GM12878 (cell line): Measurements from ENCODE around the gene NUDT16L1. TPM values are rescaled to one million over a fixed set of nuclear protein-coding genes. Genes with fewer than 3 reads are reported as not detected.

Experiments
- ATAC-seq: fragments of 200-7000 bp; cut with Tn5 transposase; 3 replicates; pipeline ENCODE4 v1.9.1; 2020; ENCODE audit warnings: mild to moderate bottlenecking, moderate library complexity
- BruUV-seq: library from RNA; stranded (reverse); fragments of 400-500 nt; replicated peaks from 2 replicates; lab custom pipeline; 2021; lab: Mats Ljungman, UMichigan
- CTCF ChIA-PET: fragments of 300-600 bp; sonication (Branson Sonifier 250); formaldehyde crosslinking; extraction: SDS; loops from one replicate; lab custom pipeline; 2021; ENCODE audit warnings: inconsistent platforms; lab: Yijun Ruan, JAX
- POLR2A ChIA-PET: fragments of 350-600 bp; formaldehyde crosslinking; extraction: SDS; loops from one replicate; lab custom pipeline; 2021; ENCODE audit warnings: inconsistent platforms; lab: Charles Lee
- RAD21 ChIA-PET: fragments of 300-600 bp; sonication (Branson Sonifier 250); formaldehyde crosslinking; loops from one replicate; lab custom pipeline; 2023; ENCODE audit warnings: antibody characterized with exemption; ENCODE audit not compliant: unreplicated experiment; lab: Charles Lee
- SMC1A ChIA-PET: fragments of 300-600 bp; sonication (Branson Sonifier 250); formaldehyde crosslinking; loops from one replicate; lab custom pipeline; 2023; ENCODE audit not compliant: unreplicated experiment, uncharacterized antibody; lab: Charles Lee
- DNase-seq: peaks from one replicate; pipeline ENCODE4 v3.0.0-alpha.2; 2011; ENCODE audit warnings: low read depth, low spot score
- FAIRE-seq: peaks from 3 replicates; lab custom pipeline; 2011; peaks lifted over from hg19 to GRCh38; lab: Jason Lieb, UNC
- H2AFZ ChIP-seq: 2 replicates; pipeline ENCODE4 v1.6.0; 2011; ENCODE audit warnings: low read depth, low read length, control low read depth; ENCODE audit not compliant: control insufficient read depth
- H3K27ac ChIP-seq: 2 replicates; pipeline ENCODE4 v1.5.1; 2011; ENCODE audit warnings: control low read depth; ENCODE audit not compliant: control insufficient read depth, insufficient read depth
- H3K27me3 ChIP-seq, 2 experiments: replicated peaks in 1 of 2; 2 replicates each; pipeline versions ENCODE4 v1.6.0 to v1.6.1; 2011; ENCODE audit warnings: low read length in 1 of 2; ENCODE audit not compliant: control insufficient read depth in 2 of 2, insufficient read depth in 2 of 2
- H3K36me3 ChIP-seq, 2 experiments: 2 replicates each; pipeline ENCODE4 v1.5.1; 2011; ENCODE audit warnings: low read length in 1 of 2; ENCODE audit not compliant: control insufficient read depth in 2 of 2, insufficient read depth in 2 of 2
- H3K4me1 ChIP-seq: 2 replicates; pipeline ENCODE4 v1.6.1; 2011; ENCODE audit warnings: mild to moderate bottlenecking, low read length, moderate library complexity, mixed read lengths; ENCODE audit not compliant: control insufficient read depth, insufficient read depth
- H3K4me2 ChIP-seq: 2 replicates; pipeline ENCODE4 v1.6.0; 2011; ENCODE audit warnings: control low read depth; ENCODE audit not compliant: control insufficient read depth, insufficient read depth
- H3K4me3 ChIP-seq: fragments of 200-600 bp; sonication (generic); 2 replicates; pipeline ENCODE4 v1.5.1; 2016
- H3K79me2 ChIP-seq: 2 replicates; pipeline ENCODE4 v1.6.0; 2011; ENCODE audit warnings: low read length; ENCODE audit not compliant: control insufficient read depth, insufficient read depth
- H3K9ac ChIP-seq: 2 replicates; pipeline ENCODE4 v1.8.0; 2011; ENCODE audit warnings: low read length, control low read depth, mixed read lengths; ENCODE audit not compliant: control insufficient read depth, insufficient read depth
- H3K9me3 ChIP-seq: replicated peaks from 3 replicates; pipeline ENCODE4 v1.5.1; 2011; ENCODE audit warnings: mild to moderate bottlenecking, low read length; ENCODE audit not compliant: control insufficient read depth, insufficient read depth
- H4K20me1 ChIP-seq: 2 replicates; pipeline ENCODE4 v1.6.0; 2011; ENCODE audit not compliant: control insufficient read depth, insufficient read depth
- BACH1 ChIP-seq: fragments of 450-650 bp; IDR thresholded peaks from 2 replicates; pipeline ENCODE4 v1.6.1; 2017; ENCODE audit warnings: mild to moderate bottlenecking, borderline replicate concordance
- BHLHE40 ChIP-seq, 2 experiments: fragments of 450-650 bp in 1 of 2; IDR thresholded peaks; 2 replicates each; pipeline ENCODE4 v1.6.1; 2011 to 2017; ENCODE audit warnings: low read depth in 2 of 2, borderline replicate concordance in 1 of 2, improper control_type of control experiment in 1 of 2, low read length in 1 of 2, mild to moderate bottlenecking in 1 of 2
- CBX5 ChIP-seq: sonication (generic); IDR thresholded peaks from 2 replicates; pipeline ENCODE4 v1.6.1; 2016; ENCODE audit warnings: low read depth, moderate library complexity, mild to moderate bottlenecking, inconsistent platforms
- CHD1 ChIP-seq: IDR thresholded peaks from 2 replicates; pipeline ENCODE4 v1.6.1; 2012; ENCODE audit warnings: low read depth, low read length, improper control_type of control experiment
- CHD2 ChIP-seq: IDR thresholded peaks from 2 replicates; pipeline ENCODE4 v1.6.1; 2011; ENCODE audit warnings: low read depth, low read length, improper control_type of control experiment, borderline replicate concordance
- FOXK2 ChIP-seq: fragments of 450-650 bp; IDR thresholded peaks from 2 replicates; pipeline ENCODE4 v1.6.1; 2017; ENCODE audit warnings: mild to moderate bottlenecking, moderate library complexity
- FOXM1 ChIP-seq: IDR thresholded peaks from 2 replicates; pipeline ENCODE4 v1.6.1; 2012; ENCODE audit warnings: low read depth, mild to moderate bottlenecking, inconsistent platforms, low read length, moderate library complexity
- GABPA ChIP-seq: IDR thresholded peaks from 2 replicates; pipeline ENCODE4 v1.6.1; 2014; ENCODE audit warnings: antibody characterized with exemption, low read depth, mild to moderate bottlenecking, inconsistent platforms
- IKZF1 ChIP-seq: fragments of 450-650 bp; conservative IDR thresholded peaks from 2 replicates; pipeline ENCODE4 v1.6.1; 2017; ENCODE audit warnings: antibody characterized with exemption, mild to moderate bottlenecking
- JUNB ChIP-seq: IDR thresholded peaks from 2 replicates; pipeline ENCODE4 v1.6.1; 2016; ENCODE audit warnings: antibody characterized with exemption, mild to moderate bottlenecking
- JUND ChIP-seq: IDR thresholded peaks from 2 replicates; pipeline ENCODE4 v1.6.1; 2012; ENCODE audit warnings: low read depth, mild to moderate bottlenecking, low read length, improper control_type of control experiment, moderate library complexity
- KAT2A ChIP-seq: conservative IDR thresholded peaks from 2 replicates; pipeline ENCODE4 v1.6.1; 2011; ENCODE audit warnings: low read depth, low read length; ENCODE audit not compliant: control insufficient read depth
- LARP7 ChIP-seq: fragments of 450-650 bp; IDR thresholded peaks from 2 replicates; pipeline ENCODE4 v1.6.1; 2017; ENCODE audit warnings: mild to moderate bottlenecking
- NBN ChIP-seq: fragments of 450-650 bp; IDR thresholded peaks from 2 replicates; pipeline ENCODE4 v1.6.1; 2016
- NR2C1 ChIP-seq: fragments of 450-650 bp; IDR thresholded peaks from 2 replicates; pipeline ENCODE4 v1.6.1; 2017; ENCODE audit warnings: antibody characterized with exemption, mild to moderate bottlenecking, moderate library complexity
- NR2F1 ChIP-seq: fragments of 450-650 bp; conservative IDR thresholded peaks from 2 replicates; pipeline ENCODE4 v1.6.1; 2017; ENCODE audit warnings: mild to moderate bottlenecking
- POLR2AphosphoS2 ChIP-seq: IDR thresholded peaks from 2 replicates; pipeline ENCODE4 v1.6.1; 2011; ENCODE audit warnings: low read depth, mild to moderate bottlenecking, low read length, improper control_type of control experiment, moderate library complexity
- POU2F2 ChIP-seq: IDR thresholded peaks from 3 replicates; pipeline ENCODE4 v1.6.1; 2011; ENCODE audit warnings: low read depth, mild to moderate bottlenecking, low read length, borderline replicate concordance
- RELA ChIP-seq: fragments of 450-650 bp; IDR thresholded peaks from 2 replicates; pipeline ENCODE4 v1.8.0; 2014; ENCODE audit warnings: borderline replicate concordance; ENCODE audit not compliant: partially characterized antibody
- SP1 ChIP-seq: IDR thresholded peaks from one replicate; pipeline ENCODE4 v1.6.1; 2011; ENCODE audit warnings: low read depth, low read length
- TCF12 ChIP-seq: IDR thresholded peaks from 2 replicates; pipeline ENCODE4 v1.6.1; 2011; ENCODE audit warnings: low read depth, mild to moderate bottlenecking, low read length
- TCF3 ChIP-seq: IDR thresholded peaks from 2 replicates; pipeline ENCODE4 v1.6.1; 2012; ENCODE audit warnings: low read depth, mild to moderate bottlenecking, low read length, borderline replicate concordance; ENCODE audit not compliant: insufficient read depth
- WRNIP1 ChIP-seq: IDR thresholded peaks from 2 replicates; pipeline ENCODE4 v1.6.1; 2011; ENCODE audit warnings: low read depth, low read length, improper control_type of control experiment, borderline replicate concordance
- YBX1 ChIP-seq: fragments of 450-650 bp; IDR thresholded peaks from 2 replicates; pipeline ENCODE4 v1.6.1; 2016; ENCODE audit warnings: antibody characterized with exemption
- ZBED1 ChIP-seq: IDR thresholded peaks from 2 replicates; pipeline ENCODE4 v1.6.1; 2016; ENCODE audit warnings: borderline replicate concordance
- ZNF217 ChIP-seq: fragments of 450-650 bp; IDR thresholded peaks from 2 replicates; pipeline ENCODE4 v1.6.1; 2017; ENCODE audit warnings: antibody characterized with exemption, mild to moderate bottlenecking
- WGBS: methylation state at CpG from one replicate; pipeline ENCODE4 v1.1.6; 2016; ENCODE audit warnings: low lambda C conversion rate; ENCODE audit not compliant: insufficient replicate concordance, insufficient coverage; ENCODE audit errors: missing lambda C conversion rate; 5-methylcytosine and 5-hydroxymethylcytosine counted together
- in situ Hi-C: fragments of 300-500 bp; cut with MboI; formaldehyde crosslinking; loops from 9 replicates; pipeline ENCODE4 v1.14.3; 2018; ENCODE audit warnings: mixed read lengths
- intact Hi-C: fragments of 100-400 bp; cut with micrococcal nuclease; formaldehyde crosslinking; loops from one replicate; pipeline ENCODE4 v1.14.2; 2022; ENCODE audit not compliant: unreplicated experiment
- polyA plus RNA-seq, 11 experiments: library from polyadenylated mRNA; depleted of rRNA in 4 of 11; unstranded in 6 of 11; stranded (reverse) in 5 of 11; fragments of >200 nt; fragmentation: Nextera tagmentation in 4 of 11; fragmentation: Illumina TruSeq in 1 of 11; extraction: Ambion mirVana in 4 of 11; extraction: Trizol in 1 of 11; gene quantifications; 1 replicate in 1 of 11; 2 replicates in 10 of 11; pipeline versions ENCODE4 v1.2.1 to v1.2.3, GENCODE V29; 2011 to 2016; ENCODE audit warnings: inconsistent platforms in 2 of 11, missing spikeins in 2 of 11, low read depth in 1 of 11
- total RNA-seq, 4 experiments: library from RNA; depleted of rRNA in 3 of 4; stranded (reverse); fragments of >200 nt in 3 of 4; fragmentation: Illumina TruSeq in 1 of 4; extraction: Trizol in 1 of 4; gene quantifications; 2 replicates each; pipeline versions ENCODE4 v1.2.1 to v1.2.3, GENCODE V29; 2013 to 2021
- TF ChIP-seq, protein P1 (sequence below): IDR thresholded peaks from 2 replicates; pipeline ENCODE4 v1.6.1; 2012; ENCODE audit warnings: low read length, inconsistent platforms

NUDT16L1 gene
- total and polyA plus RNA-seq, 10 of the 15 experiments (the other 5 are each of a cell fraction or from before 2014, with no cell fraction given): 1.4 to 77.7 (median 28.9) TPM

DNA sequence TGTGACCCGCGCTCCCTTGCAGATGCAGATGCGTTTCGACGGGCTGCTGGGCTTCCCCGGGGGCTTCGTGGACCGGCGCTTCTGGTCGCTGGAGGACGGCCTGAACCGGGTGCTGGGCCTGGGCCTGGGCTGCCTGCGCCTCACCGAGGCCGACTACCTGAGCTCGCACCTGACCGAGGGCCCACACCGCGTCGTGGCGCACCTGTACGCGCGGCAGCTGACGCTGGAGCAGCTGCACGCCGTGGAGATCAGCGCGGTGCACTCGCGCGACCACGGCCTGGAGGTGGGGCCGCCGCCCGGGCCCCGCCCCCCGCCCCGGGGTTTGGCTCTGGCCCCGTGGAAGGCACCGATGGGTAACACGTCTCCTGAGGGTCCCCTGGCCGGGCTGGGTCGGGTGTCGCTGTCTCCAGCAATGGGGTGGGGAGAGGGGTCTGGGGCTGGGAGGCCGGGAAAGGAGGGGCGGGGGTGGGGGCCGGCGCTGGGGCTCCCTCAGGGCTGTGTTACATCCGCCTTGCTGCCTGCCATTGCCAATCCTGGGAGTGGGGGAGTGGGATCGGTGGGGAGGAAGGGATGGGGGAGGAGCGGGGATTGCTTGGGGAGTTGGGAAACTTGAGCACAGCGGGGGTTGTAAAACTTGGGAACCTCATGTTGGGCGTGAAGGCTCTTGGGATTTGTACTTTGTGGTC lies 737 bp downstream of the NUDT16L1 start:
- RAD21 ChIA-PET: interaction anchor here (1.9 kb wide), 1 partner anchor 40 kb away, joined by 7 read pairs; the partner anchor contains the start of genes ANKS3 and DNAAF8
- Histone ChIP-seq H2AFZ (peak overlapping the region; percentile 69), H3K36me3 (peaks cover 2 to 26% of the 10 kb centered on the region in 2 experiments; a peak in 3 of 4 replicates), H4K20me1 (no peaks in the 10 kb centered on the region), H3K4me2 (peak overlapping the region; percentile 64; the same call in 1 of the 2 replicates), H3K27ac (peak overlapping the region; percentile 74), H3K4me1 (peaks cover 12% of the 10 kb centered on the region), H3K27me3 (no peaks in the 10 kb centered on the region), H3K79me2 (peaks cover 11% of the 10 kb centered on the region), H3K4me3 (peak overlapping the region; percentile 94), H3K9ac (peak overlapping the region; percentile 92), H3K9me3 (no peaks in the 10 kb centered on the region)
- SMC1A ChIA-PET: no interaction called here
- intact Hi-C loops (loop anchor here (5.0 kb wide), 1 partner anchor 263 kb away; the partner anchor contains the start of gene SEC14L5), in situ Hi-C loops (no loop called here)
- TSS peak; percentile 60 for BruUV-seq
- ATAC-seq: peak; percentile 60
- POLR2A ChIA-PET: interaction anchor here (1.0 to 1.3 kb wide), 3 partner anchors 10 to 108 kb away, joined by 3 to 6 read pairs (median 4); partner anchors contain the start of genes ANKS3, DNAAF8 and ROGDI
- WGBS: 2% methylated on average over 39 of the region's 54 CpGs
- DNase-seq: no peak
- FAIRE-seq: no peak
- CTCF ChIA-PET: interaction anchor here (0.8 to 1.9 kb wide), 3 partner anchors 16 to 105 kb away, joined by 3 to 5 read pairs (median 3); partner anchors contain the start of gene MGRN1
- no peak for TF ChIP-seq CHD1
- TF ChIP-seq TCF12: peak; percentile 67
- no peak for TF ChIP-seq SP1
- no peak for TF ChIP-seq FOXK2
- TF ChIP-seq ZNF217: no peak
- TF ChIP-seq NR2C1: no peak
- peak; percentile 51; the same call in 1 of the 2 replicates for TF ChIP-seq LARP7
- no peak for TF ChIP-seq POU2F2
- TF ChIP-seq RELA: no peak
- TF ChIP-seq NBN: no peak
- TF ChIP-seq KAT2A: no peak
- no peak for TF ChIP-seq FOXM1
- 0 out of 2 replicates have a peak, but pooled peaks have one; percentile 32 for TF ChIP-seq NR2F1
- no peak for TF ChIP-seq WRNIP1
- no peak for TF ChIP-seq GABPA
- no peak for TF ChIP-seq YBX1
- no peak for TF ChIP-seq JUNB
- TF ChIP-seq BHLHE40 (IDR thresholded peaks at IDR 0.05; ENCODE audit: borderline replicate concordance in 1 of 2, low read depth in 2 of 2, low read length in 1 of 2): peak in 1 of 2 experiments; percentile 49; a peak in 2 of 4 replicates
- TF ChIP-seq CBX5: no peak
- TF ChIP-seq IKZF1: no peak; the same call in 1 of the 2 replicates
- TF ChIP-seq, protein P1, sequence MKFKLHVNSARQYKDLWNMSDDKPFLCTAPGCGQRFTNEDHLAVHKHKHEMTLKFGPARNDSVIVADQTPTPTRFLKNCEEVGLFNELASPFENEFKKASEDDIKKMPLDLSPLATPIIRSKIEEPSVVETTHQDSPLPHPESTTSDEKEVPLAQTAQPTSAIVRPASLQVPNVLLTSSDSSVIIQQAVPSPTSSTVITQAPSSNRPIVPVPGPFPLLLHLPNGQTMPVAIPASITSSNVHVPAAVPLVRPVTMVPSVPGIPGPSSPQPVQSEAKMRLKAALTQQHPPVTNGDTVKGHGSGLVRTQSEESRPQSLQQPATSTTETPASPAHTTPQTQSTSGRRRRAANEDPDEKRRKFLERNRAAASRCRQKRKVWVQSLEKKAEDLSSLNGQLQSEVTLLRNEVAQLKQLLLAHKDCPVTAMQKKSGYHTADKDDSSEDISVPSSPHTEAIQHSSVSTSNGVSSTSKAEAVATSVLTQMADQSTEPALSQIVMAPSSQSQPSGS: no peak
- 0 out of 2 replicates have a peak, but pooled peaks have one; percentile 66 for TF ChIP-seq TCF3
- no peak for TF ChIP-seq POLR2AphosphoS2
- TF ChIP-seq ZBED1: no peak
- TF ChIP-seq JUND: no peak
- TF ChIP-seq BACH1: peak; percentile 8; the same call in 1 of the 2 replicates
- TF ChIP-seq CHD2: peak; percentile 18; the same call in 1 of the 2 replicates
